GM21447 (cell line): ENCODE measurements around the gene NUCKS1.
"Not testable (repeated sequence)": the region's sequence is repeated elsewhere in the genome, so short reads cannot be mapped to it uniquely, and the experiment has no call there.

Experiments used
- ATAC-seq: cut with Tn5 transposase; IDR thresholded peaks from one replicate; pipeline ENCODE4 v1.9.1; 2021; ENCODE audit not compliant: unreplicated experiment

NUCKS1 gene

DNA sequence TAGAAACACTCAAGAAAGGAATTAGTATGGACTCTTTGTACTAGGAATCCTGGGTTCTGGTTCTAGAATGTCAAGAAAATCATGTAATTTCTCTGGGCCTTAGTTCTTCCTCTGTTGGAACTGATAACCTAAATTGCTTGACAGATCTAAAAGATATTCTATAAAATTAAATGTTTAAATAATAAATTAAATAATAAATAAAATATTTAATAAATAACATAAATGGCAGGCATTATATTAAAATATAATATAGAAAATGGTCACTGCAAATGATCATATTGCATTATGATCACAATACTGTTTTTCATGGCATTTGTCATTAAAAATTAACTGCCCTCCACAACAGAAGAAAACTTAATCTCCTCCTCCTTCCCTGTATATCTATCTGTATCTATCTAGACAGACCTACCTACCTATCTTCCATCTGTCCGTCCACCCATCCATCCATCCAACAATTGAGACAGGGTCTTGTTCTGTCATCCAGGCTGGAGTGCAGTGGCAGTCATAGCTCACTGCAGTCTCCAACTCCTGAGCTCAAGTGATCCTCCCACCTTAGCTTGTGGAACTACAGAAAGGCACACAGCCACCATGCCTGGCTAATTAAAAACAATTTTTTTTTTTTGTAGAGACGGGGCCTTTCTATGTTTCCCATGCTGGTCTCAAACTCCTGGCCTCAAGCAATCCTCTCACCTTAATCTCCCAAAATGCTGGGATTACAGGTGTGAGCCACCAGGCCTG is 16.4 kb downstream of the NUCKS1 start:
- ATAC-seq, result no peak

GRCh38 chr1:205729945-205730610 is 19.9 kb downstream of the NUCKS1 start:
- ATAC-seq, result no peak

GRCh38 chr1:205726619-205727125 is 23.3 kb downstream of the NUCKS1 start:
- no peak for ATAC-seq

- ATAC-seq, result no peak
These were observed 24.5 kb downstream of the NUCKS1 start for GRCh38 chr1:205725514-205725913.

- not testable (repeated sequence) for ATAC-seq
These were observed 29.2 kb downstream of the NUCKS1 start for GRCh38 chr1:205720740-205721139.

GRCh38 chr1:205719762-205720161 is 30.2 kb downstream of the NUCKS1 start:
- no peak for ATAC-seq

DNA sequence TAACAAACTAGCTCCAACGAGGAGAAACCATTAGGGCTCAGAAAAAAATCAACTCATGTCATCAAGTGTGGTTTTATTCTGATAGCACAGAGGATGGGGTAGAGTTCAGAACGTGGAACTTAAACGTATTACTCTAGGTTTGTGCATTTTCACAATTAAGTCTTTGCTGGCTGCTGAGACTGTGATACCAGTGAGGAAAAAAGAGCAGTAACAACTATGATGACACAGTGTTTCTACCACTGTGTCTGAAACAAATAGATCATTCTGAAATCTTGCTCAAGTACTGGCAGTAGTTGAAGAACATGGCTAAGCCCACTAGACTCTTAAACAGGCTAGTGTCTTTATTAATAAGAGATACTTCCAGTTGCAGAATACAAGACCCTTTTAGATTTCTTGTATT is 31.0 kb downstream of the NUCKS1 start:
- ATAC-seq, result no peak

- ATAC-seq, result no peak
These were observed 33.4 kb downstream of the NUCKS1 start for GRCh38 chr1:205716371-205717132.

- ATAC-seq, result no peak
These were observed 34.4 kb downstream of the NUCKS1 start for GRCh38 chr1:205715628-205716027.

DNA sequence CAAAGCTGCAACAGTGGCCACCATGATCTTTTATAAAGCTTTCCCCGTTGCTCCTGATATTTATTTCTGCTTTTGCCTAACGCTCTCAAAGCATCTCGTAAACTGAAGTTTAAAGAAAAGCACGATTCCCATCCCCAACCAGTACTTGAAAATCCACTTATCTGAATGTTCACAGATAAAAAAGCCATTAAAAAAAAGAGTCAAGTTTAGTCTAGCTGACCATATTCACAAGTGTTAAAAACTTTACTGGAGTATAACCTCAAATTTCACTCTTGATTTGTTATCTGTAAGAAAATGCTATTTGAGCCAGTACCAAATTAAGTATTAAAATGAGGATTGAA is 35.1 kb downstream of the NUCKS1 start:
- no peak for ATAC-seq

GRCh38 chr1:205714190-205714905 is 35.6 kb downstream of the NUCKS1 start:
- no peak for ATAC-seq

GRCh38 chr1:205711105-205712048 is 38.6 kb downstream of the NUCKS1 start:
- ATAC-seq, result no peak

DNA sequence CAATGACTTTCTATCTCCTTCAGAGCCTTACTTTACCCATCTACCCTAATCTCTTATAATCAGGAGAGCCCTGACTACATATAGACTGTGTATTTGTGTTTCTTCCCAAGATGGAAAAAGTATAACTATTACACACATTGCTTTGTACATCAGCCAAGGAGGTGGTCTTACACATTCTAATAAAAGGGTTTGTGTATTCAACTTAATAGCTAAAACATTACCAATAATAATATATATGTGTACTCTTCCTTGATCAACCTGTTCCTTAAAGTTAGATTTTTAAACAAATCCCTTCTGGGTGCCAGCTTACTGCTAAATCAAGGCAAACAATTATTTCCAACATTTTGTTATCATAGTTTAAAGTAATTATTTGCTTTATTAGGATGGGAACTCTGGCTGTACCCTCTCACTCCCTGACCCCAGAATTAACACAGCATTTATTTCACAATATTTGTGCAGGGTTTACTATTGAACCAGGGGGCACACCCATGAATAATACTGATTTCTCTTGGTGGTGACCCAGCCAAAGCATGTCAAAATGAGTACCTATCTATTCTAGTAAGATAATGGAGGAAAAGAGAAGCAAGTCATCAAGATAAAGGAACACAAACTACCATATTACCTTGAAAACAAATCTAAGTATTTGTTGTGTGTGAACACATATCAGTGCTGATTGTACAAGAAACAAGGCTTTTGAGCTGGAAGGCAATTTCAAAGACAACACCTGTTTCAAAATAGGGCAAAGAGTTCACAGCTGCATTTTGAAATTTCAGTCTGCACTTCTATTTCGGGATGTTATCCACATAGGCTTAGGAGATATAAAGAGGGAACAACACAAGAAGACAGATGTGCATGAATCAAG is 39.5 kb downstream of the NUCKS1 start:
- no peak for ATAC-seq

DNA sequence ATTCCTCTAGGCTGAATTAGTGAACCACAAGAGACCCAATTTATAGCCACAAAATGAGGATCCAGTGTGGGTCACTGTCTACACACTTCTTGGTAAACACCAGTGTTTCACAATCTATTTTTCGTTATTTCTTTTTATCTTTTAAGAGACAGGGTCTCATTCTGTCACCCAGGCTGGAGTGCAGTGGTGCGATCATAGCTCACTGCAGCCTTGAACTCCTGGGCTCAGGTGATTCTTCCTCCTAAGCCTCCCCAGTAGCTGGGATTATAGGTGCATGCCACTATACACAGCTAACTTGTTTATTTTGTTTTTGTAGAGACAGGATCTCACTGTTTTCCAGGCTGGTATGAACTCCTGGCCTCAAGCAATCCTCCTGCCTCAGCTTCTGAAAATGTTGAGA is 40.3 kb downstream of the NUCKS1 start:
- ATAC-seq, result no peak

DNA sequence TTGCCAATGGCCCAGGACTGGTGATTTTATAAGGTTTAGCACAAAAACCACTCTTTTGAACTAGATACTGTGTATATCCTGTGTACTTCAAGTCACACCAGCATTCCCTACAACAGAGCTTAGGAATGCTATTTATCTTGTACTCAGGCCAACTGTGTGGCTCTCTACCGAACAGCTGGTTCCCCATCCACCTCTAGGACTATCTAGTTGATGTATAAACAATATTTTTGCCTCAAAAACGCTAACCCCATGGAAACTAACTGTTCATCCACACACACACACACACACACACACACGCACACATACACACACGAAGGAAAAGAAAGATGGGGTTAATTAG is 41.0 kb downstream of the NUCKS1 start:
- no peak for ATAC-seq

DNA sequence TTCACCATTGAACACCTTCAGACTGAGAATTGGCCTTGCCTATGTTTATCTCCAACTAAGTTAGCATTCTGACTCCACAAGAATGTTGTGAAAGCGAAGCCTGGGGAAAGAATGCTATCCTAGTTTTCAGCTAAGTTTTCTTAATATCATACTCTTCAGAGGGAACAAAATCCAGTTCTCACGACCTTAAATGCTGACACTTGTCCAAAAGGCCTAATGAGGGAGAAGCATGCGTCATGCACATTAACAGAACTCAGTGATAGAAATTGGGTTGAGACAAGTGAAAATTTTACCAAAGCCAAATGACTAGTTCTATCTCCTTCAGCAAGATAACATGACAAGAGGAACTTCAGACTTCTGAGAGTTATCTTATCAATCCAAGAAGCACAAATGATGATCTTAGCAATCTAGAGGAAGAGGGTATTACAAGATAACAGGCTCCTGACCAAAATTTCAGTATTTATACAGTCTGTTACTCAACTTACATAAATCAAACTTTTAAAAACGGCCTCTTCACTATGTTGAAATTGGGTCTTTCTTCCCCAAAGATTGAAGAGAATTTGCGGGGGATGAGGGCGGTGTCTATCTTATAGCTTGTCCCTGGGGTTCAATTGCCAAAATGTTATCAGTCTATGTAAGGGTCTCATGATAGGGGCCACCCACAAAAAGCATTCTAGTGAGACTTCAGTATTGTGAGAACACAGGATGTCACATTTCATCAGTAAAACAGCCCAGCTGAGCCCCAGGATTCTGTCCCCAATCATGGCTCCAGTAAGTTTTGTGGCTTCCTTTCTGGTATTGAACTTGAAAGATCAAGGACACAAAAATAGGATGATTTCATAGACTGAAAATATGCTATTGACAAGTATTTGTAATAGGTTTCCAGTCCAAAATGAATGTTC is 43.1 kb downstream of the NUCKS1 start:
- ATAC-seq, result no peak

- no peak for ATAC-seq
These were observed 45.1 kb downstream of the NUCKS1 start for GRCh38 chr1:205704903-205705302.

- no peak for ATAC-seq
These were observed 46.9 kb downstream of the NUCKS1 start for GRCh38 chr1:205703072-205703471.
